Breast epithelium (tissue), 4 donors: ENCODE data around the gene PLCB3. TPM values are rescaled to one million over a fixed set of nuclear protein-coding genes. Genes with fewer than 3 reads are reported as not detected.

ENCODE experiments used
- DNase-seq, 2 donors: peaks; one replicate each; pipeline ENCODE4 v3.0.0-alpha.2; 2019; ENCODE audit warnings: low spot score in 2 of 2
- H3K27ac ChIP-seq, 2 donors: fragments of 200-600 bp; sonication (generic) in 1 of 2; one replicate each; pipeline ENCODE4 v1.5.1; 2016 to 2019; ENCODE audit warnings: mild to moderate bottlenecking in 1 of 2
- H3K27me3 ChIP-seq, 2 donors: fragments of 200-600 bp; sonication (generic) in 1 of 2; one replicate each; pipeline versions ENCODE4 v1.5.1 to v1.6.0; 2017 to 2019; ENCODE audit warnings: control low read depth in 1 of 2, mild to moderate bottlenecking in 1 of 2
- H3K36me3 ChIP-seq: fragments of 200-600 bp; one replicate; pipeline ENCODE4 v1.5.1; 2019
- H3K4me1 ChIP-seq, 2 donors: fragments of 200-600 bp; sonication (generic); one replicate each; pipeline ENCODE4 v1.5.1; 2016 to 2019; ENCODE audit warnings: control low read depth in 1 of 2
- H3K4me3 ChIP-seq, 3 donors: fragments of 200-600 bp; sonication (generic); 1 replicate in 2 of 3; 2 replicates in 1 of 3; pipeline ENCODE4 v1.5.1; 2016 to 2019; ENCODE audit warnings: mild to moderate bottlenecking in 3 of 3, moderate library complexity in 2 of 3
- H3K9me3 ChIP-seq, 2 donors: fragments of 200-600 bp; sonication (generic) in 1 of 2; one replicate each; pipeline ENCODE4 v1.5.1; 2016 to 2019; ENCODE audit warnings: control low read depth in 1 of 2
- POLR2A ChIP-seq: fragments of 450-650 bp; IDR thresholded peaks from one replicate; pipeline ENCODE4 v1.6.1; 2016; ENCODE audit warnings: antibody characterized with exemption, mild to moderate bottlenecking, moderate library complexity
- POLR2AphosphoS5 ChIP-seq, 3 donors: sonication (generic); formaldehyde crosslinking; IDR thresholded peaks; one replicate each; pipeline ENCODE4 v1.6.1; 2017; ENCODE audit warnings: antibody characterized with exemption in 3 of 3
- intact Hi-C: fragments of 100-400 bp; cut with DNase I; formaldehyde crosslinking; loops from one replicate; pipeline ENCODE4 v1.15.1; 2023; ENCODE audit warnings: low total_unique reads
- total RNA-seq, 3 donors: library from RNA; depleted of rRNA; stranded (reverse); fragments of >200 nt; gene quantifications; one replicate each; pipeline ENCODE4 v1.1.0, GENCODE V29; 2016
- TF ChIP-seq, protein P1 (sequence below), 3 donors: fragments of 450-650 bp; IDR thresholded peaks; one replicate each; pipeline ENCODE4 v1.5.1; 2016 to 2017; ENCODE audit warnings: antibody characterized with exemption in 3 of 3, mild to moderate bottlenecking in 3 of 3, moderate library complexity in 3 of 3

The PLCB3 gene
- total RNA-seq, 3 donors from 2014 or later = 15.5 to 20.5 (median 19.0) TPM

- Histone ChIP-seq H3K4me3 (no peak overlapping the region), H3K36me3 (no peaks in the 10 kb centered on the region), H3K27me3 (no peaks in the 10 kb centered on the region), H3K9me3 (no peaks in the 10 kb centered on the region), H3K27ac (no peak overlapping the region), H3K4me1 (peaks cover 0 to 5% of the 10 kb centered on the region in 2 donors)
- intact Hi-C loops = no loop called here
- DNase-seq = no peak
- no peak for TF ChIP-seq POLR2AphosphoS5 (IDR thresholded peaks at IDR 0.05)
- TF ChIP-seq, protein P1, sequence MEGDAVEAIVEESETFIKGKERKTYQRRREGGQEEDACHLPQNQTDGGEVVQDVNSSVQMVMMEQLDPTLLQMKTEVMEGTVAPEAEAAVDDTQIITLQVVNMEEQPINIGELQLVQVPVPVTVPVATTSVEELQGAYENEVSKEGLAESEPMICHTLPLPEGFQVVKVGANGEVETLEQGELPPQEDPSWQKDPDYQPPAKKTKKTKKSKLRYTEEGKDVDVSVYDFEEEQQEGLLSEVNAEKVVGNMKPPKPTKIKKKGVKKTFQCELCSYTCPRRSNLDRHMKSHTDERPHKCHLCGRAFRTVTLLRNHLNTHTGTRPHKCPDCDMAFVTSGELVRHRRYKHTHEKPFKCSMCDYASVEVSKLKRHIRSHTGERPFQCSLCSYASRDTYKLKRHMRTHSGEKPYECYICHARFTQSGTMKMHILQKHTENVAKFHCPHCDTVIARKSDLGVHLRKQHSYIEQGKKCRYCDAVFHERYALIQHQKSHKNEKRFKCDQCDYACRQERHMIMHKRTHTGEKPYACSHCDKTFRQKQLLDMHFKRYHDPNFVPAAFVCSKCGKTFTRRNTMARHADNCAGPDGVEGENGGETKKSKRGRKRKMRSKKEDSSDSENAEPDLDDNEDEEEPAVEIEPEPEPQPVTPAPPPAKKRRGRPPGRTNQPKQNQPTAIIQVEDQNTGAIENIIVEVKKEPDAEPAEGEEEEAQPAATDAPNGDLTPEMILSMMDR (IDR thresholded peaks at IDR 0.05) = no peak
- TF ChIP-seq POLR2A = no peak
Measured at GRCh38 chr11:64262271-64263002, 11.1 kb downstream of the PLCB3 start.

DNA sequence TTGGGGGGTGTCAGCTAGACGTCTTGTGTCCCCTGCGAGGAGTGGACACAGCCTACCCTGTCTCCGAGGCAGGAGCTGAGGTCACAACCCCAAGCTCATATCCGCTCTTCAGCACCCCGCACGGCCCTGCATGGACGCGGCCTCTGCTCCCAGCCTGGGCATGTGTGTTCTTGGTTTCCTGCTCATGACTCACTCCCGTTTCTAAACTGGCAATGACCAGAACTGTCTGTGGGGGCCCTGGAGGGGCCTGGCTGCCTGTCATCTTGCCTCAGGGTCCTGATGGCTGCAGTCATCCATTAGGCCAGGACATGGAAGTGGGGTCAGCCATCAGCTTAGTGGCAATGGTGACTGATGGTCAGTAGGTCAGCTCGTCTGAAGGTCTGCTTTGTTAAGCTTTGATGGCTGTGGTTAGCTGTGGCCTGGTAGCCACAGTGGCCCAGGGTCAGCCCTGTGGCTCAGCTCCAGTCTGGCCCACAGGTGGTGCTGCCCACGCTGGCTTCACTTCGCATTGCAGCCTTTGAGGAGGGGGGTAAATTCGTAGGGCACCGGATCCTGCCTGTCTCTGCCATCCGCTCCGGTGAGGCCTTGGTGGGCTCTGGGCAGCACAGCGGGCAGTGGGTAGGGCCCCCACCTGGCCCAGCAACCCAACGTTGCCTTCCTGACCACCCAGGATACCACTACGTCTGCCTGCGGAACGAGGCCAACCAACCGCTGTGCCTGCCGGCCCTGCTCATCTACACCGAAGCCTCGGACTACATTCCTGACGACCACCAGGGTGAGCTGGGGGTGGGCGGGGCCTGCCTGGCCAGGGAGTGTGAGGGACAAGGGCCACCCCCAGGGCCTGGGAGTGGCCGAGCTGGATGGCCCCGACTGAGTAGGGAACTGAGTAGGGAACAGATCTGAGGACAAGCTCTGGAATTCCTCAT, 12.0 kb downstream of the PLCB3 start:
- DNase-seq = no peak
- Histone ChIP-seq H3K27ac (no peak overlapping the region), H3K4me1 (peaks cover 1 to 10% of the 10 kb centered on the region in 2 donors), H3K36me3 (no peaks in the 10 kb centered on the region), H3K9me3 (no peaks in the 10 kb centered on the region), H3K4me3 (no peak overlapping the region), H3K27me3 (no peaks in the 10 kb centered on the region)
- TF ChIP-seq POLR2AphosphoS5 (IDR thresholded peaks at IDR 0.05) (no peak), POLR2A (no peak)
- TF ChIP-seq, protein P1 (IDR thresholded peaks at IDR 0.05) = no peak
- intact Hi-C loops = no loop called here

- H3K4me3 ChIP-seq = no peak overlapping the region
- no peak for DNase-seq
- no peaks in the 10 kb centered on the region for H3K27me3 ChIP-seq
- no peaks in the 10 kb centered on the region for H3K36me3 ChIP-seq
- no peak for TF ChIP-seq POLR2AphosphoS5 (IDR thresholded peaks at IDR 0.05)
- H3K4me1 ChIP-seq = peaks cover 6 to 16% of the 10 kb centered on the region in 2 donors
- no peaks in the 10 kb centered on the region for H3K9me3 ChIP-seq
- intact Hi-C loops = no loop called here
- no peak overlapping the region for H3K27ac ChIP-seq
Measured at GRCh38 chr11:64263947-64264317, 12.6 kb downstream of the PLCB3 start.

DNA sequence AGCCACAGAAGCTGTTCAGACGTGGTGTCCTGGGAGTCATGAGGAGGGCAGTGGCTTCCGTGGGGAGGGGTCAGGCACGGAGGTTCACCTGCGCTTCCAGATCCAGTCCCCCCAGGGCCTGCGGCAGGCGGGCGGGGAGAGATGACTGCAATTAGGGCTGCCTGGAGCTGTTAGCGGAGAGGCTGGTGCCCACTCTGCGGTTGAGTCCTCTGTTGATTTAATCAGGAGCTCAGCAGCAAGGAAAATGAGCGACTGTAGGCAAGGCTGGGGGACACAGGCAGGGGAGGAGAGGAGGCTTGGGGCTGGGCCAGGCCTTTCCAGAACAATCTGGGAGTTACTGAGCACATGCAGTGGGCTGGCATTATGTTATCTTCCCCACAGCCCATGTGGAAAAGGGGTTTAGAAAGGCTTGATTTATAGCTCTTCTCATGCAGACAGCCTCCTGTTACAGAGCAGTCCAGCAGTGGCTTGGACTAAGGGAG, 13.1 kb downstream of the PLCB3 start:
- intact Hi-C loops = no loop called here
- Histone ChIP-seq H3K27me3 (no peaks in the 10 kb centered on the region), H3K4me3 (no peak overlapping the region), H3K4me1 (peaks cover 6 to 18% of the 10 kb centered on the region in 2 donors), H3K27ac (no peak overlapping the region), H3K36me3 (no peaks in the 10 kb centered on the region), H3K9me3 (no peaks in the 10 kb centered on the region)
- DNase-seq = no peak
- TF ChIP-seq, protein P1 (IDR thresholded peaks at IDR 0.05) = no peak
- TF ChIP-seq POLR2A (no peak), POLR2AphosphoS5 (IDR thresholded peaks at IDR 0.05) (no peak)

GRCh38 chr11:64265176-64266160, 14.1 kb downstream of the PLCB3 start:
- intact Hi-C loops = loop anchor here (5.0 kb wide), 1 partner anchor 678 kb away; no protein-coding TSS in a partner anchor
- H3K27ac ChIP-seq = no peak overlapping the region
- no peak for DNase-seq
- no peaks in the 10 kb centered on the region for H3K36me3 ChIP-seq
- no peak overlapping the region for H3K4me3 ChIP-seq
- TF ChIP-seq POLR2A (no peak), POLR2AphosphoS5 (IDR thresholded peaks at IDR 0.05) (no peak)
- TF ChIP-seq, protein P1 (IDR thresholded peaks at IDR 0.05) = no peak
- H3K4me1 ChIP-seq = peaks cover 6 to 18% of the 10 kb centered on the region in 2 donors
- no peaks in the 10 kb centered on the region for H3K9me3 ChIP-seq
- H3K27me3 ChIP-seq = no peaks in the 10 kb centered on the region
